ENCODE results near the gene USP7.
"Not testable (repeated sequence)": the region's sequence is repeated elsewhere in the genome, so short reads cannot be mapped to it uniquely, and the experiment has no call there.

The USP7 gene

DNA sequence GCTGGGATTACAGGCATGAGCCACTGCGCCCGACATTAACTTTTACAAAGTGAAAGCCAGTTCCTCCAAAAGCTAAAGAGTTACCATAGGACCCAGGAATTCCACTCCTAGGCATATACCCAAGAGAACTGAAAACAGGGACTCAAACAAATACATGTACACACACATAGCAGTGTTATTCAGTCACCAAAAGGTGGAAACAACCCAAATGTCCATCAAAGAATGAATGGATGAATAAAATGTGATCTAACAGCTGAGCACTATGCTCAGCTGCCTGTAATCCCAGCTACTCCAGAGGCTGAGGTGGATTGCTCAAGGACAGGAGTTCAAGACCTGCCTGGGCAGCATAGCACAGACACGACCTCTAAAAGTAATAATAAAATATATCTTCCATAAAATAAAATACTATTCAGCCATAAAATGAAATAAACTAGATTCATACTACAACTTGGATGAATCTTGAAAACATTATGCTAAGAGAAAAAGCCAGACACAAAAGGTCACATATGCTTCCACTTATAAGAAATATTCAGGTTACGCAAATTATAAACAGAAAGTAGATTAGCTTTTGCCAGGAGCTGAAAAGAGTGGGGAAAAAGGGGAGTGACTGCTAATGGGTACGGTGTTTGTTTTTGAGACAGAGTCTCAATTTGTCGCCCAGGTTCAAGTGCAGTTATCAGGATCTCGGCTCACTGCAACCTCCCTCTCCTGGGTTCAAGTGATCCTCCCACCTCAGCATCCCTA, 9.3 kb upstream of the USP7 start:
- peak; percentile 45 for DNase-seq (ENCODE audit: low spot score)

DNA sequence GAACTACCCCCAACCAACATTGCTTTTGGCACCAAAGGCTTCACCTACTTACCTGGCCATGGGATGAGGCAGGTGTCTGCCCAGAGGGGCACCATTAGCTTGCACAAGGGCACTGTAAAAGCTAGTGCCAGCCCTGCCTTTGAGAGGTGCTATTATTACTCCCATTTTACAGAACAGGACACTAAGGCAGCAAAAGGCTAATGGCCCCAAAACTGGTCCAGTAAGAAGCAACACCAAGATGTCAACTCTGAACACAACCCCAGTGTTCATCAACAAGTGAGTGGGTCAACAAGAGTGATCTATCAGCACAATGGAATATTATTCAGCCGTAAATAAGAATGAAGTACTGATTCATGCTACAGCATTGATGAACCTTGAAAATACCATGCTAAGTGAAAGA, 7.7 kb upstream of the USP7 start:
- no peak for DNase-seq (ENCODE audit: low spot score)

DNA sequence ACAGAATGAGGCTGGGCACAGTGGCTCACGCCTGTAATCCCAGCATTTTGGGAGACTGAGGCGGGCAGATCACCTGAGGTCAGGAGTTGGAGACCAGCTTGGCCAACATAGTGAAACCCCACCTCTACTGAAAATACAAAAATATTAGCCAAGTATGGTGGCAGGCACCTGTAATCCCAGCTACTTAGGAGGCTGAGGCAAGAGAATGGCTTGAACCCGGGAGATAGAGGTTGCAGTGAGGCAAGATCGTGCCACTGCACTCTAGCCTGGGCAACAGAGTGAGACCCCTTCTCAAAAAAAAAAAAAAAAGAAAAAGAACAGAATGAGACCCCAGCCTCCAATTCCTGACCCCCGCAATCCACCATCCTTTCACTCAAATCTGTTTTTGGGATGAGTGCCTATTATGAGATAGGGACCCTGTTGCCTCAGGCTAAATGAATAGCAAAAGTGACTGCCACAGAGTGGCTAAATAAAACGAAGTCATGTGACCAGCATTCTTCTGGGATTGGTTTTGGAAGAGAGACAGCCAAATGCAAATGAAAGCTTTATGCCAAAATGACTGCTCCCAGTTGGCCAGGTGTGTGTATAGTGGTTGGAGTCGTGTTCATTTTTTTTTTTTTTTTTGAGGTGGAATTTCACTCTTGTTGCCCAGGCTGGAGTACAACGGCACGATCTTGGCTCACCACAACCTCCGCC, 5.6 kb upstream of the USP7 start:
- peak; percentile 10 for DNase-seq (ENCODE audit: low spot score)

DNA sequence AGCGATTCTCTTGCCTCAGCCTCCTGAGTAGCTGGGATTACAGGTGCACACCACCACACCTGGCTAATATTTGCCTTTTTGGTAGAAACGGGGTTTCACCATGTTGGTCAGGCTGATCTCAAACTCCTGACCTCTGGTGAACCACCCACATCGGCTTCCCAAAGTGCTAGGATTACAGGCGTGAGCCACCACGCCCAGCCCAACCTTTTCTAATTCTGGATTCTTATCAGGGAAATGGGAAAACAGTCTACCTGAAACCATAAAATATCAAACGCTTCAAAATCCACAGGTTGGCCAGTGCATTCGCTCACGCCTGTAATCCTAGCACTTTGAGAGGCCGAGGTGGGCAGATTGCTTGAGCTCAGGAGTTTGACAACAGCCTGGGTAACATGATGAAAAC, 4.3 kb upstream of the USP7 start:
- not testable (repeated sequence) for DNase-seq (ENCODE audit: low spot score)

DNA sequence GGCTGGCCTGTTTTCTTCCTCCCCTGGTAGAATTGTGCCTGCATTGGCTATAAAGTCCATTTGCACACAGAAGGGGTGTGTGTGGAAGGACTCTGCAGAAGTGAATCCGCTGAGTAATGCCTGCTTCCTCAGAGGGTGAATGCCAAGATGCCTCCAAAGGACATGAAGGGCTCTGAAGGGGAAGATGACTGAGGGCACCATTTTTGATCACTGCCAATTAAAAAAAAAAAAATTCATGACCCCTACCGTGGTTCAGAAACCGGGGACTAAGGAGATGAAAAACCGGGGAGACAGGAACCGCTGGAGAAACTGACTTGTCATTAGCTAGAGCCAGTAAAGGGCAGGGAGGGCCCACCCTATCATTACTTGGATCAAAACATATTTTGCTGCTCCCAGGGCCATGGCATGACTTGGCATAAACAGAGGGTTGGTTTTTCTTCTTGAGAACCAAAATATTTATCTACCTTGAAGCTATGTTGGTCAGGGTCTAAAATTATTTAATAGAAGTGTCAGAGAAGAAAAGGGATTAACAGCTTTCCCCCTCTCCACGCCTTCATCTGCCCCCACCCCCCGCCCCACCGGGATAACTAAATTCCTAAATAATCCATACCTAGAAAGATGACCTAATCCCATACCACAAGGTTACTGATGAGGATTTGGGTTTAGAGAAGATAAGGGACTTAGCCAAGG, 3.6 kb upstream of the USP7 start:
- DNase-seq (ENCODE audit: low spot score), result no peak

DNA sequence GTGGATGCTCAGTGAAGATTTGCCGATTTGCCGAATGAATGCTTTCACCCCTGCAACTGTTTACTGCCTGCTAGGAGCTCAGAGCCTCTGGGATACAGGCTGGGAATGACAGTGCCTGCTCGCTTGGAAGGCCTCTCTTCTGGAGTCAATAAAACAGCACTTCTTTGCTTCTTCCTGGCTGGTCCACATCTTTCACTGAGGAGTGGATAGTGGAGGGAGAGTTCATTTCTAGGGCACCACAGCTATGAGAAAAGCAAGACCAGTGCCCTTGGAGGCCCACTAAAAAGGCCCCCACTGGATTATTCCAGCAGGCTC, 3.1 kb upstream of the USP7 start:
- no peak for DNase-seq (ENCODE audit: low spot score)

DNA sequence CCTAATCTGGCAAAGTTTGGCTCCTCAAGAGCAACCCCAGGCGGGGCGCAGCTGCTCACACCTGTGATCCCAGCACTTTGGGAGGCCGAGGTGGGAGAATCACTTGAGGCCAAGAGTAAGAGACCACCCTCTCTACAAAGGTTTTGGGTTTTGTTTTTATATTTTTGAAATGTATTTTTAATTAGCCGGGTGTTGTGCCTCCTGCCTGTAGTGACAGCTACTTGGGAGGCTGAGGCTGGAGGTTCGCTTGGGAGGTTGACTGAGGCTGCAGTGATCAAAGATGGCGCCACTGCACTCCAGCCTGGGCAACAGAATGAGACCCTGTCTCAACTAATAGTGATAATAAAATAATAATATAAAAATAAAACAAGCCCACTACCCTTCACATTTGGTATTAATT, 756 bp upstream of the USP7 start:
- DNase-seq (ENCODE audit: low spot score), result no peak

DNA sequence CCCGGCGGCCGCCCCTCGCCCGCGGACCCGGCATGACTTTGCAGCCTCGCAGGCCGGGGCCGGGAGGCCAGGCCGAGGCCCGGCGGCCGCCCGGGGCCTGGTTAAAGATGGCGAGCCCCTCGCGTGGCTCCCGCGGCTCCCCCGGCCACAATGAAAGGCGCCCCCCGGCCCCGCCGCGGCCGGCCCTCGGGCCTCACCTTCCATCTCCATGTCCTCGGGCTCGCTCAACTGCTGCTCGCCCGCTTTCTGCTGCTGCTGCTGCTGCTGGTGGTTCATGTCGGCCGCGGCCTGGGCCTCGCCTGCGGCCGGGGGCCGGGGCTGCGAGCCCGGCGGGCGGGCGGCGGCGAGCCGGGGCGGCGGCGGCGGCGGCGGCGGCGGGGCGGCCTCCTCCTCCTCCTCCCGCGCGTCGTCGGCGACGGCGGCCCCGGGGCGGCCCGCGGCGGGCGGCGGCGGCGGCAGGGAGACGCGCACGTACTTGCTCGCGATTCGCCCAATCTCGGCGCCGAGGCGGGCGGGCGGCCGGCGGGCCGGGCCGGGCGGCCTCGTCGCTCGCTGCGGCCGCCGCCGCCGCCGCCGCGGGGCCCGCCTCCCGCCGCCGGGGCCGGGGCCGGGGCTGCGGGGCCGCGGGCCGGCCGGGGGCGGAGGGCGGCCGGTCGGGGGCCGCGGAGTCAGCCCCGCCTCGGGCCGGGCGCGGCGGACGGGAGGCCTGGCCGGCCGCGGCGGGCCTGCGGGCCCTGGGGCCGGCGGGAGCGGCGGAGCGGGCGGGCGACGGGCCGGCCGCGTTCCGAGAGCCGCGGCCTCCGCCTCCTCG, 491 bp downstream of the USP7 start:
- DNase-seq (ENCODE audit: low spot score), result peak; percentile 31

DNA sequence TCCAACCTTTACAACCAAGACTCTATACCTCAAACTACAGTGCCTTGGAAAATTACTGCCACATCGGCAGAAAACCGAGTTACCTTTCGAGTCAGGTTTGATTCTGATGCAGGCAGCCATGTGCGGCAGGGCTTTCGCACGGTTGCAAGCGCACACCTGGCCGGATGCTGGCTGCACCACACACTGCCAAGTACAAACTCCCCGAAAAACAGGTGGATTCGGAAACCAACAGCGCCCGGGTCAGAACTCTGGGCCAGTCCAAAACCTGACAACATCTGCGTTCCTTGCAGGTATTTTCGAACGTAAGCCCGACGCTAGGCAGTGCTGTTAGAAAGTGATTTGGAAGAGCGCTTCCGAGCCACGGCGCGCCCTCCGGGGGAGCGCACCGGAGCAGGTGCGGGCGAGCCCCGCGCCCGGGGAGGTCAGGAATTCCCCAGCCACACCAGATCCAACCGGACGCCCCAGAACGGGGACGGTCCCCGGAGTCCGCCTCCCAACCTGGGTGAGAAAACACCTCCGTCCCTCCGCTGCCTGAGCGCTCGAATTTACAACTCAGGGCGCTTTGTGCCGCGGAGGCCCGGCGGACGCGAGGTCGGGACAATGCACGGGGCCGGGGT, 1.2 kb downstream of the USP7 start:
- DNase-seq (ENCODE audit: low spot score), result no peak

DNA sequence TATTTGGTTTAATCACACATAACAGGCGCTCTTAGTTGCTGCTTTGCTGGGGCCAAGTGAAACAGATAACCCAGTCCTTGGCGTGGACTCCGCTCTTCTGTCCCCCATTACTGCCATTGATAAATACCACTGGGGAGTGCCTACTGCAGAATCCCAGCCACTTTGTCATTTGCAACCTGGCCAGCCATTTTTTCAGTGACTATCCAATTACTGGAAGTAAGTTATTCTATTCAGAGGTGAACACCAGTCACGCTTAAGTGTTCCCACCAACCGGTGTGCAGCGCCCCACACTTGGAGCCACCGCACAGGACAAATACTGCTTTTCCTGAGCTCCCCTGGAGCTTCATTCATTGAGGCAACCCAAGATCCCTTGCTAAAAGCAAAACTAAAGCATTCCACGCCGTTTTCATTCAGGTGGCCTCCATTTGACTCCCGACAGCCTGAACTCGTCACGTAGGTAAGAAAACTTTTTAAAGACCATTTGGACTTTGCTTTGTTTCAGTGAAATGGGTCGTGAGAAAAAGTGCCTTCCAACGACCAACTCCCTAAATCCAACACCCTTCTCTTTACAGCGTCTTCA, 1.8 kb downstream of the USP7 start:
- DNase-seq (ENCODE audit: low spot score), result no peak

DNA sequence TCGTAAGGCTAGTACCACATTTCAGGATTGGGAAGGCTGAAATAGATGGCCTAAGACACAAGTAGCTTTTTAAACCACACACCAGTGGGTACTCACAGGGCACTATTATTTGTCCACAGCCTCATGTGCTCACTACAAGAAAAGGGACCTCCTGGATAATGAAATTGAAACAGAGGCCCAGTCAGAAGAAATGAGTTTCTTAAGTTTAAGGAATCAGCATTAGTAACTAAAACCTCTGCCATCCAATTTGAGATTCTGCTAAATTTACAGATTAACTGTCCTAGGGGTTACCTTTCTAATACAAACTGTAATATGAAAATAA, 3.0 kb downstream of the USP7 start:
- DNase-seq (ENCODE audit: low spot score), result no peak

DNA sequence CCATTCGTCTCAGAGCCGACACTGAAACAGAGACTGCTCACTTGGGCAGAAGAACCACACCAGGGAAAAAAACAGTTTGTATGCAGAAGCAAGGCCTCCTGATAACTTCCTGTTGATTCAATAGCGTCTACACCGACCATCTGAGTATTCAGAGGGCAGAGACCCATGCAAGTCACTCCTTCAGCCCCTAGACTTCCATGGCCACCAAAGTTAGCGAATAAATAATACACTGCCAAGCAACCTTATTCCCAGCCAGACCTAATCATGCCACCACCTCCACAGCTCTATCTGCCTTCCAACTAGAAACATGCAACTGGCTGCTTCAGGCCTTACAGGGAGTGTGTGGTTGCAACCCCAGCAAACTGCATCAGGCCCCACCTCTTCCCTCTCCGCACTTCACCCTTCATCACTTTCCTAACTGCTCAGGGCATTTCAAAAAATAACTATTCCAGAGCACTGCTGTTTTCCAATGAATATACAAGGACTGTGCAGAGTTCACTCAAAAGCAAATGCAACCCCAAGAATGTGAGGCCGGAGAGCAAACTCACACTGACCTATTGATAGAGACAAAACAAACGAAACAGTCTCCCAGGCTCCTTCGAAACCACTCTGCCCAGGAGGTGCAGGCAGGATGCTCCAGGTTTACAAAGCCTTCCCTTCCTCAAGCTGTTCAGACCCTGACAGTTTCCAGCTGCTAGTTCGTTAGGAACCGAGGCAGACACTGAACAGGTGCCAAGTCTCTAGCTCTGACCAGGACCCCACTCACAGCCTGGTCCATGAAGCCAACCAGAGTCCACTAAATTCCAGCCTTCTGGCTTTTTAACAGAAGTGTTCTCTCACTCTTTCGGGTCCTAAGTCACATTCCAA, 3.6 kb downstream of the USP7 start:
- no peak for DNase-seq (ENCODE audit: low spot score)

DNA sequence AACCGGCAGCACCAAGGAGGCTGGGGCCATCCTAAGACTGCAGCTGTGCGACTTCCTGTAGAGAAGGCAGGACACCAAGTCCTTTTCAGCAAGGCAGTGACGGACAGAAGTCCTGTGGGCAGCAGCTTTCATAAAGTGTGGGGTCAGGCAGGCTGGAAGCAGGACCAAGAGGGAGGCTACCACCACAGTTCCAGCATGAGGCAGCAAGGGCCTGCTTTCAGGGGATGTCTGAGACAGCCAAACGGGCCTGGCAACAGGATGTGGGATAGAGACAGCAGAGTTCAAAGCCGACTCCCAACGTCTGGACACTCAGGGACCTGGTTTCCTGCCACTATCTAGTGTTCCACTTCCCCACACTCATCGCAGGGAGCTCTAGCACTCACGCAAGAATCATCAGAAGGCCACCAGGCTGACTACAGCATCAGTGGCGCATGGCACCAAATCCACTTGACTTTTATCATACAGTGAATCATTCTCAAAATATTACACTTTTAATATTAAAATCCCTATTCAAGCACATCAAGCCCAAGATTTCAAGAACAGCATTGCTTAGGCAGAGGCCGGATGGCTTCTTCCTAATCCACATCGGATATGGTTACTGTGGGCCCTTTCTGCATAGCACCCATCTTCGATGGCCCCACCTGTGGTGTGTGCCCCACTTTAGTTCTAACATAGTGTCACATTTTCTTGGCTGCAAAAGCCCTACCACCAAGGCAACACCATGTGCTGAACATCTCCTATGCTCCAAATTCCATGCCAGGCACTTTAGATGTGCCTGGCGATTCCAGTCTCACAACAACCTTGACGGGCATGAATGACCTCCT, 5.2 kb downstream of the USP7 start:
- DNase-seq (ENCODE audit: low spot score), result peak; percentile 85

DNA sequence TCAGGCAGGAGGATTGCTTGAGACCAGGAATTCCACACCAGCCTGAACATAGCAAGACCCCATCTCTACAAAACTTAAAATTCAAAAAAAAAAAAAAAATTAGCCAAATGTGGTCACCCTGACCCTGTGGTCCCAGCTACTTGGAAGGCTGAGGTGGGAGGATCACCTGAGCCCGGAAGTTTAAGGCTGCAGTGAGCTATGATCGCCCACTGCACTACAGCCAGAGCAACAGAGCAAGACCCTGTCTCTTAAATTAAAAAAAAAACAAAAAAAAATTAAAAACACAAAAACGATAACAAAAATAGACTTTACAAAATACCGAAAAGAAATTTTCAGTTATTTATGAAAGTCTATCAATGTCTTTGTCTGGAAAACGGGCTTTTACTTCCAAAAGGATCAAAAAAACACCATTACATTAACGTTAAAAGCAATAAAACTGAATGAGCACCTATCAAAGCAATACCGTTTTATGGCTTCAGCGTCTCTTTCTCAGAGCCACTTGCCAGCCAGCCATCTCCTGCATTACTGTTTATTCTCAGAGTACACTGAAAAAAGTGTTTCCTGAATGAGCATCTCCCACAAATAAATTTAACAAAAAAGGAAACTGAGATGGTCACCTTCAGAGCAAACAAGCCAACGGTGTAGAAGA, 6.1 kb downstream of the USP7 start:
- DNase-seq (ENCODE audit: low spot score), result no peak

DNA sequence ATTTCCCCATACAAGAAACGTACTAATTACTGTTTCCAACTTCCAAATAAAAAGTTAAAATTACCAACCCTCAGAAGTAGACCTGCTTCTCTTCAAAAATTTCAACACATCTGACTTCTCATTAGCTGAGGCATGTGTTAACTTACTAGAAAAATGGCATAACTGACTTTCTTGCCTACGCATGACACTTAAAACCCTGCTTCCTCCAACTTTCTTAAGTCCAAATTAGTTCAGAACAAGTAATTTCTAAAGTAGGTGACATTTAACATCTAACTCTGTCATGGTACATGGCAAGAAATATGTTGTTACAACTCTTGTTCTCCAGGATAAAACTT, 6.7 kb downstream of the USP7 start:
- DNase-seq (ENCODE audit: low spot score), result no peak

DNA sequence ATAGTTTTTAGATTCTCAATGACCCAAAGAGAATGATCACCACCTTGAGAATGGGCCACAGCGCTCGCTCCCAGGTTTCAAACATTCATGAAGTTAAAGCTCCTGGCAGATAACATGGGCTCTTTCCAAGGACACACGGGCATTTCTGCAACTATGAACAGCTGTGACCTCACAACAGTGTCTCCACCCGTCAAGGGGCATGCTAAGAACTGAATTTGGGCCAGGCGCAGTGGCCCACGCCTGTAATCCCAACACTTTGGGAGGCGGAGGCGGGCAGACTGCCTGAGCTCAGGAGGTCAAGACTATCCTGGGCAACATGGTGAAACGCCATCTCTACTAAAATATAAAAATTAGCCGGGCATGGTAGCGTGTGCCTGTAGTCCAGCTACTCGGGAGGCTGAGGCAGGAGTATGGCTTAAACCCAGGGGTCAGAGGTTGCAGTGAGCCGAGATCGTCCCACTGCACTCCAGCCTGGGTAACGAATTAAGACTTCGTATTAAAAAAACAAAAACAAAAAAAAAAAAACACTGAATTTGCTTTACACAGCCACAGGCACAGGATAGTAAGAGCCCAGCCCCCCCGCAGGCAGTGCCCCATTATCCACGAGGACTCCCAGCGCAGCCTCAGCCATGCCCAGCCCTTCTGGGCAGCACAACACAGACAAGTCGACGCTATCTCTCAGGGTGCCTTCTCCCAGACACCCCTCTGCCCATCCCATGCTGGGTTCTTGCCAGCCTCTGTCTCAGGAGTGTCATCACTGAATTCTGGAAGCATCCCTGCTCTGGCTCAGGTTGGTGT, 7.2 kb downstream of the USP7 start:
- DNase-seq (ENCODE audit: low spot score), result no peak

DNA sequence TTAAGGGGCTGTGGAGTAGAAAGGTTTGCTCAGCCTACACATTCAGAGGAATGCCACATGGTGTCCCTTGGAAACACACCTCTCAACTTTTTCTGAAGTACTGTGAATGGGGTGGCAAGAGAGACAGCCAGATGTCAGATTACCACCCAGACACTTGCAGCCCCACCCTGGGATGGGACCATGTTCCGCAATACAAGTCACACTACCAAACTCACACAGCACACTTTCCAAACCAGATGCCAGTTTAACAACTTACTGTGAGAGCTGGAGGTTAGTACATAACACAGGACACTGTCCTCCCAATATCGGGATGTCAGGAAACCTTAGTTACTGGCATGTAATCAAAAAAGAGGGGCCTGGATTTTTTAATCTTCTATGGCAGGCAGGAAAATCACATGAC, 7.9 kb downstream of the USP7 start:
- no peak for DNase-seq (ENCODE audit: low spot score)

DNA sequence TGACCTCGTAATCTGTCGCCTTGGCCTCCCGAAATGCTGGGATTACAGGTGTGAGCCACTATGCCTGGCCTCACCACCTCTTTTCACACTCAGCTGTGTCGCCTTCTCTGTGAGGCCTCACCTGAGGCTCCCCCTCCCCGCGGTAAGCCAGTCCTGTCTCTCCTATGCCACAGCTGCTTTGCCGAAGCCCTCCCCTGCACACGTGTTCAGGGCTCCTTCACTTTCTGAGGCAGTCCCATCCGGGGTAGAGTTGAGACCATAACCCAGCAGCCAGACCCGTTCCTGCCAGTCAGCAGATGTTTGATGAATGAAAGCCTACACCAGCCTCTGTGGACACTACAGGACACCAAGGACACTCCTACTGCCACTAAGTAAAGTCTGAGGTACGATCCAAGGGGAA, 10.6 kb downstream of the USP7 start:
- DNase-seq (ENCODE audit: low spot score), result no peak

DNA sequence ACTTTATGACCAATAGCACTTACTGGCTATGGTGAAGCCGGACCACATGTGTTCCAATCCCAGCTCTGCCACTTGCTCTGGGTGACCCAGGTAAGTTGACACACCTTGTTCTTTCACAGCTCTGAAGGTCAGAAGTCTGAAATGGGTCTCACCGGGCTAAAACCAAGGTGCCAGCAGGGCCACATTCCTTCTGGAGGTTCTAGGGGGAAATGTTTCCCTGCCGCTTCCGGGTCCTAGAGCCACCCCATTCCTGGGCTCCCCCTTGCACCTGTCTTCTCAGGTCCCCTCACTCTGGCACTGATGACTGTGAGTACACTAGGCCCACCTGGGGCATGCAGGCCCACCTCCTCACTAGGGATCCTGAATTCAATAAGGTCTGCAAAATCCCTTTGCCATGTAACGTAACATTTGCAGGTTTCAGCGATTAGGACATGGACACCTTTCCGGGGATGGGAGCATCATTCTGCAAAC, 11.4 kb downstream of the USP7 start:
- no peak for DNase-seq (ENCODE audit: low spot score)
